ENCODE data around the gene DAD1. TPM values are rescaled to one million over a fixed set of nuclear protein-coding genes. Genes with fewer than 3 reads are reported as not detected.
A peak's percentile ranks its signal among the peaks of the same experiment; 100 is the strongest.

Gene DAD1
- total RNA-seq, 4 donors from 2014 or later, result 123 to 228 (median 171) TPM

- ATAC-seq, result no peak
- Histone ChIP-seq H3K27me3 (no peaks in the 10 kb centered on the region), H3K27ac (peak overlapping the region in 2 of 4 donors; percentile 19 to 68), H3K36me3 (peaks cover 0 to 3% of the 10 kb centered on the region in 2 donors), H3K9me3 (no peaks in the 10 kb centered on the region), H3K4me3 (no peak overlapping the region), H3K4me1 (peaks cover 0 to 27% (median 9%) of the 10 kb centered on the region in 3 donors)
- TF ChIP-seq POLR2A (IDR thresholded peaks at IDR 0.05) (no peak), CTCF (IDR thresholded peaks at IDR 0.05) (no peak), EP300 (IDR thresholded peaks at IDR 0.05) (no peak), POLR2AphosphoS5 (IDR thresholded peaks at IDR 0.05) (no peak)
- WGBS, 2 donors (ENCODE audit: low coverage in 1 of 2), result no CpG with 5 or more reads among the region's 25 CpGs
Observed at GRCh38 chr14:22558221-22558913, 30.7 kb downstream of the DAD1 start.

GRCh38 chr14:22557846-22558220, 31.2 kb downstream of the DAD1 start:
- no peak overlapping the region for H3K4me3 ChIP-seq
- H3K9me3 ChIP-seq, result no peaks in the 10 kb centered on the region
- 75 to 100% methylated on average over 1 of the region's 1 CpG for WGBS, 2 donors (ENCODE audit: low coverage in 1 of 2)
- peaks cover 0 to 24% (median 9%) of the 10 kb centered on the region in 3 donors for H3K4me1 ChIP-seq
- H3K27me3 ChIP-seq, result no peaks in the 10 kb centered on the region
- peaks cover 0 to 3% of the 10 kb centered on the region in 2 donors for H3K36me3 ChIP-seq
- peak overlapping the region in 2 of 4 donors; percentile 19 to 68 for H3K27ac ChIP-seq
- TF ChIP-seq EP300 (IDR thresholded peaks at IDR 0.05) (no peak), CTCF (IDR thresholded peaks at IDR 0.05) (no peak), POLR2AphosphoS5 (IDR thresholded peaks at IDR 0.05) (no peak), POLR2A (IDR thresholded peaks at IDR 0.05) (no peak)
- ATAC-seq, result no peak

GRCh38 chr14:22556990-22557623, 31.9 kb downstream of the DAD1 start:
- Histone ChIP-seq H3K9me3 (no peaks in the 10 kb centered on the region), H3K4me1 (peaks cover 0 to 24% (median 9%) of the 10 kb centered on the region in 3 donors), H3K27me3 (no peaks in the 10 kb centered on the region), H3K36me3 (no peaks in the 10 kb centered on the region), H3K27ac (peak overlapping the region in 3 of 4 donors; percentile 61 to 68 (median 64)), H3K4me3 (peak overlapping the region; percentile 30 to 50)
- 0% methylated on average over 2 to 5 of the region's 28 CpGs for WGBS, 2 donors (ENCODE audit: low coverage in 1 of 2)
- no peak for TF ChIP-seq EP300 (IDR thresholded peaks at IDR 0.05)
- no peak for TF ChIP-seq POLR2AphosphoS5 (IDR thresholded peaks at IDR 0.05)
- TF ChIP-seq POLR2A (IDR thresholded peaks at IDR 0.05), result no peak
- TF ChIP-seq CTCF (IDR thresholded peaks at IDR 0.05), result peak; percentile 97 to 99 (median 98)
- peak; percentile 84 for ATAC-seq

GRCh38 chr14:22556021-22556989, 32.7 kb downstream of the DAD1 start:
- WGBS, 2 donors (ENCODE audit: low coverage in 1 of 2), result 21 to 80% methylated on average over 1 to 3 of the region's 28 CpGs
- Histone ChIP-seq H3K4me3 (peak overlapping the region in 1 of 2 donors; percentile 50), H3K27ac (peak overlapping the region in 3 of 4 donors; percentile 6 to 68 (median 64)), H3K4me1 (peaks cover 0 to 24% (median 9%) of the 10 kb centered on the region in 3 donors), H3K27me3 (no peaks in the 10 kb centered on the region), H3K9me3 (no peaks in the 10 kb centered on the region), H3K36me3 (no peaks in the 10 kb centered on the region)
- ATAC-seq, result peak; percentile 27
- TF ChIP-seq CTCF (IDR thresholded peaks at IDR 0.05) (no peak), POLR2AphosphoS5 (IDR thresholded peaks at IDR 0.05) (no peak), POLR2A (IDR thresholded peaks at IDR 0.05) (no peak), EP300 (IDR thresholded peaks at IDR 0.05) (no peak)

Data from gastroesophageal sphincter (tissue), 4 donors.